K562 (cell line): ENCODE data around the gene RXRA. TPM values are rescaled to one million over a fixed set of nuclear protein-coding genes. Genes with fewer than 3 reads are reported as not detected.

Source experiments
- ATAC-seq: fragments of 200-7000 bp; cut with Tn5 transposase; 3 replicates; pipeline ENCODE4 v1.9.1; 2020; ENCODE audit warnings: moderate library complexity
- BruUV-seq: library from RNA; stranded (reverse); fragments of 400-500 nt; replicated peaks from 2 replicates; lab custom pipeline; 2021; lab: Mats Ljungman, UMichigan
- CTCF ChIA-PET: fragments of 300-600 bp; formaldehyde crosslinking; extraction: SDS; loops from one replicate; lab custom pipeline; 2021; ENCODE audit warnings: low intra/inter-chr PET ratio; lab: Yijun Ruan, JAX
- POLR2A ChIA-PET: fragments of 300-600, 350-650 bp; sonication (Branson Sonifier 250); formaldehyde crosslinking; extraction: SDS; loops from one replicate; lab custom pipeline; 2021; ENCODE audit warnings: antibody characterized with exemption, inconsistent platforms; lab: Yijun Ruan, JAX
- DNase-seq, 4 experiments: peaks; one replicate each; pipeline versions ENCODE4 v3.0.0 to v3.0.0-alpha.2; 2011 to 2018; ENCODE audit warnings: low spot score in 3 of 4, mixed read lengths in 3 of 4; ENCODE audit errors: extremely low read depth in 1 of 4
- FAIRE-seq: peaks from 2 replicates; lab custom pipeline; 2011; peaks lifted over from hg19 to GRCh38; lab: Jason Lieb, UNC
- H2AFZ ChIP-seq: 2 replicates; pipeline ENCODE4 v1.6.0; 2011; ENCODE audit warnings: low read depth, low read length, control low read depth, inconsistent platforms
- H3K27ac ChIP-seq: fragments of 200-600 bp; 3 replicates; pipeline ENCODE4 v1.8.0; 2011; ENCODE audit warnings: low read depth, mild to moderate bottlenecking, control low read depth, inconsistent platforms, low read length, moderate library complexity, mixed read lengths; ENCODE audit errors: extremely low read depth
- H3K27me3 ChIP-seq, 2 experiments: fragments of 300-600 bp in 1 of 2; 2 replicates in 1 of 2; 3 replicates in 1 of 2; pipeline versions ENCODE4 v1.6.0 to v1.8.0; 2011; ENCODE audit warnings: inconsistent platforms in 2 of 2, low read length in 2 of 2, mild to moderate bottlenecking in 1 of 2, mixed read lengths in 1 of 2, moderate library complexity in 1 of 2; ENCODE audit not compliant: control insufficient read depth in 2 of 2, insufficient read depth in 2 of 2
- H3K36me3 ChIP-seq: fragments of 300-600 bp; 3 replicates; pipeline ENCODE4 v1.8.0; 2011; ENCODE audit warnings: mild to moderate bottlenecking, low read length, inconsistent platforms; ENCODE audit not compliant: control insufficient read depth, insufficient read depth
- H3K4me1 ChIP-seq, 2 experiments: fragments of 200-600 bp in 1 of 2; replicated peaks in 1 of 2; 2 replicates in 1 of 2; 3 replicates in 1 of 2; pipeline versions ENCODE4 v1.5.1 to v1.8.0; 2011; ENCODE audit warnings: inconsistent platforms in 2 of 2, low read length in 2 of 2, mild to moderate bottlenecking in 1 of 2, mixed read lengths in 1 of 2, moderate library complexity in 1 of 2; ENCODE audit not compliant: control insufficient read depth in 2 of 2, insufficient read depth in 2 of 2
- H3K4me2 ChIP-seq: 2 replicates; pipeline ENCODE4 v1.6.1; 2011; ENCODE audit warnings: low read length, control low read depth, inconsistent platforms, mixed read lengths; ENCODE audit not compliant: insufficient read depth
- H3K4me3 ChIP-seq: fragments of 200-600 bp; sonication (generic), shearing (Covaris generic); 2 replicates; pipeline ENCODE4 v1.5.1; 2016; ENCODE audit warnings: control low read depth, inconsistent platforms
- H3K79me2 ChIP-seq: fragments of 200-600 bp; 3 replicates; pipeline ENCODE4 v1.8.0; 2011; ENCODE audit warnings: low read length, inconsistent platforms; ENCODE audit not compliant: control insufficient read depth, insufficient read depth
- H3K9ac ChIP-seq, 2 experiments: 2 replicates each; pipeline versions ENCODE4 v1.6.0 to v1.6.1; 2011; ENCODE audit warnings: low read depth in 2 of 2, low read length in 2 of 2, control low read depth in 1 of 2, inconsistent platforms in 1 of 2, mild to moderate bottlenecking in 1 of 2, mixed read lengths in 1 of 2; ENCODE audit not compliant: insufficient read depth in 1 of 2
- H3K9me1 ChIP-seq: one replicate; pipeline ENCODE4 v1.6.0; 2011; ENCODE audit warnings: inconsistent platforms, mild to moderate bottlenecking, low read length, moderate library complexity; ENCODE audit not compliant: control insufficient read depth, insufficient read depth
- H3K9me3 ChIP-seq: replicated peaks from 2 replicates; pipeline ENCODE4 v1.5.1; 2011; ENCODE audit warnings: low read depth, low read length, inconsistent platforms; ENCODE audit not compliant: control insufficient read depth, insufficient read depth
- H4K20me1 ChIP-seq: replicated peaks from 2 replicates; pipeline ENCODE4 v1.6.1; 2011; ENCODE audit warnings: low read length, inconsistent platforms, mixed read lengths; ENCODE audit not compliant: control insufficient read depth, insufficient read depth
- BRD4 ChIP-seq: fragments of 200-600 bp; sonication (generic); IDR thresholded peaks from 2 replicates; pipeline ENCODE4 v1.6.1; 2017; ENCODE audit warnings: inconsistent platforms
- CCNT2 ChIP-seq: IDR thresholded peaks from 2 replicates; pipeline ENCODE4 v1.6.1; 2011; ENCODE audit warnings: borderline replicate concordance, low read depth, mild to moderate bottlenecking, moderate library complexity, mixed read lengths, low read length; ENCODE audit not compliant: insufficient read length; ENCODE audit errors: extremely low read depth
- E2F1 ChIP-seq: sonication (generic); formaldehyde crosslinking; IDR thresholded peaks from 2 replicates; pipeline ENCODE4 v1.8.1; 2023; ENCODE audit warnings: mild to moderate bottlenecking, missing genetic modification reagents, moderate library complexity
- MED1 ChIP-seq: sonication (generic); formaldehyde crosslinking; IDR thresholded peaks from 2 replicates; pipeline ENCODE4 v1.8.1; 2023; ENCODE audit warnings: missing genetic modification reagents, borderline replicate concordance
- PCBP1 ChIP-seq: fragments of 200-400 bp; formaldehyde crosslinking; IDR thresholded peaks from 2 replicates; pipeline ENCODE4 v1.6.1; 2018; ENCODE audit warnings: mild to moderate bottlenecking, low read depth, low read length; ENCODE audit not compliant: poor library complexity, severe bottlenecking
- ZBTB11 ChIP-seq, 3 experiments: fragments of 200-800 bp in 1 of 3; fragments of 250-450 bp in 1 of 3; fragments of 450-650 bp in 1 of 3; sonication (Bioruptor Pico) in 1 of 3; sonication (Bioruptor generic) in 1 of 3; formaldehyde crosslinking in 1 of 3; IDR thresholded peaks; 2 replicates each; pipeline versions ENCODE4 v1.6.1 to v1.8.0; 2016 to 2022; ENCODE audit warnings: mild to moderate bottlenecking in 2 of 3, missing genetic modification characterization in 2 of 3, missing compliant biosample characterization in 1 of 3, moderate library complexity in 1 of 3
- WGBS: fragments of 100-300 bp; shearing (Covaris generic); methylation state at CpG from one replicate; pipeline ENCODE4 v1.1.6; 2016; ENCODE audit warnings: low coverage, mixed read lengths; ENCODE audit not compliant: insufficient coverage; ENCODE audit errors: missing lambda C conversion rate; 5-methylcytosine and 5-hydroxymethylcytosine counted together
- in situ Hi-C: fragments of 300-500 bp; cut with MboI; formaldehyde crosslinking; loops from 4 replicates; pipeline ENCODE4 v1.15.0; 2018; ENCODE audit warnings: inconsistent platforms, mixed read lengths
- intact Hi-C: fragments of 100-400 bp; cut with micrococcal nuclease; formaldehyde crosslinking; loops from 2 replicates; pipeline ENCODE4 v1.14.2; 2022
- polyA plus RNA-seq, 8 experiments: library from polyadenylated mRNA; depleted of rRNA in 4 of 8; stranded (reverse) in 5 of 8; unstranded in 3 of 8; fragments of >200 nt; fragmentation: Nextera tagmentation in 2 of 8; fragmentation: Illumina TruSeq in 1 of 8; extraction: Ambion mirVana in 2 of 8; extraction: Trizol in 1 of 8; gene quantifications; 2 replicates each; pipeline versions ENCODE4 v1.2.1 to v1.2.3, GENCODE V29; 2011 to 2014; ENCODE audit warnings: inconsistent platforms in 1 of 8, missing spikeins in 1 of 8
- total RNA-seq, 7 experiments: library from RNA; depleted of rRNA in 6 of 7; stranded (reverse); fragments of >200 nt in 6 of 7; fragmentation: Illumina TruSeq in 2 of 7; extraction: Trizol in 2 of 7; gene quantifications; 2 replicates each; pipeline versions ENCODE4 v1.2.1 to v1.2.3, GENCODE V29; 2011 to 2021; ENCODE audit warnings: low replicate concordance in 1 of 7

Gene RXRA
- total and polyA plus RNA-seq, 9 of the 15 experiments (the other 6 are each of a cell fraction or from before 2014, with no cell fraction given): 0.35 to 23.6 (median 4.6) TPM

GRCh38 chr9:134482226-134482625, 156.0 kb downstream of the RXRA start (continued):
- no peak for TF ChIP-seq ZBTB11 (CRISPR knock-in tag; IDR thresholded peaks at IDR 0.05)
- TF ChIP-seq CCNT2: no peak
- no peak for TF ChIP-seq PCBP1
- TF ChIP-seq, all 486 proteins: peak for 0

GRCh38 chr9:134483361-134484184, 157.3 kb downstream of the RXRA start:
- Histone ChIP-seq H3K79me2 (no peaks in the 10 kb centered on the region), H2AFZ (no peak overlapping the region), H3K4me1 (no peaks in the 10 kb centered on the region), H3K4me3 (no peak overlapping the region), H4K20me1 (no peaks in the 10 kb centered on the region; the same call in none of the 2 replicates), H3K27me3 (peaks cover 29 to 86% of the 10 kb centered on the region in 2 experiments), H3K9me3 (no peaks in the 10 kb centered on the region), H3K36me3 (no peaks in the 10 kb centered on the region), H3K4me2 (no peak overlapping the region), H3K9me1 (no peaks in the 10 kb centered on the region), H3K9ac (no peak overlapping the region), H3K27ac (no peak overlapping the region)
- intact Hi-C loops (no loop called here), in situ Hi-C loops (no loop called here)
- POLR2A ChIA-PET: no interaction called here
- no TSS peak for BruUV-seq
- CTCF ChIA-PET: no interaction called here
- TF ChIP-seq BRD4: no peak
- no peak for TF ChIP-seq E2F1 (CRISPR knock-in tag)
- TF ChIP-seq MED1 (CRISPR knock-in tag): no peak
- no peak for DNase-seq
- no peak for FAIRE-seq
- WGBS: under 1% methylated on average over 22 of the region's 24 CpGs
- ATAC-seq: no peak
